ENCODE results near the gene DHX9. TPM values are rescaled to one million over a fixed set of nuclear protein-coding genes. Genes with fewer than 3 reads are reported as not detected.

Gene DHX9
- total and polyA plus RNA-seq, 5 donors from 2014 or later = 76.0 to 292 (median 85.5) TPM

- ATAC-seq (ENCODE audit: low read depth in 2 of 2) = no peak
Observed at GRCh38 chr1:182925661-182926060, 86.5 kb downstream of the DHX9 start.

GRCh38 chr1:182927693-182928433 is 88.7 kb downstream of the DHX9 start:
- no peak for ATAC-seq (ENCODE audit: low read depth in 2 of 2)
- Histone ChIP-seq H3K27me3 (ENCODE audit: control insufficient read depth, insufficient read depth, low read length) (peaks cover 7% of the 10 kb centered on the region), H3K4me3 (ENCODE audit: low read depth, low read length) (no peak overlapping the region), H3K9me3 (ENCODE audit: control insufficient read depth in 2 of 2, low read length in 2 of 2) (no peaks in the 10 kb centered on the region), H3K36me3 (ENCODE audit: control insufficient read depth, insufficient read depth, low read length) (no peaks in the 10 kb centered on the region), H3K4me1 (ENCODE audit: control insufficient read depth, insufficient read depth, low read length, poor library complexity, severe bottlenecking) (no peaks in the 10 kb centered on the region), H3K27ac (ENCODE audit: insufficient read depth, low read length, poor library complexity, severe bottlenecking) (no peak overlapping the region)
- Mint-ChIP-seq H3K4me3 (no peak overlapping the region), H3K9me3 (peaks cover 0 to 2% (median 0%) of the 10 kb centered on the region in 7 donors), H3K4me1 (no peaks in the 10 kb centered on the region), H3K36me3 (no peaks in the 10 kb centered on the region), H3K27me3 (peaks cover 5% of the 10 kb centered on the region), H3K27ac (no peak overlapping the region)
- no peak for DNase-seq

More at GRCh38 chr1:182925661-182926060, 86.5 kb downstream of the DHX9 start:
- Histone ChIP-seq H3K9me3 (ENCODE audit: control insufficient read depth in 2 of 2, low read length in 2 of 2) (no peaks in the 10 kb centered on the region), H3K4me3 (ENCODE audit: low read depth, low read length) (no peak overlapping the region), H3K4me1 (ENCODE audit: control insufficient read depth, insufficient read depth, low read length, poor library complexity, severe bottlenecking) (no peaks in the 10 kb centered on the region), H3K27me3 (ENCODE audit: control insufficient read depth, insufficient read depth, low read length) (peaks cover 10% of the 10 kb centered on the region), H3K36me3 (ENCODE audit: control insufficient read depth, insufficient read depth, low read length) (no peaks in the 10 kb centered on the region), H3K27ac (ENCODE audit: insufficient read depth, low read length, poor library complexity, severe bottlenecking) (no peak overlapping the region)
- Mint-ChIP-seq H3K27ac (no peak overlapping the region), H3K27me3 (peaks cover 6% of the 10 kb centered on the region), H3K4me1 (no peaks in the 10 kb centered on the region), H3K9me3 (peaks cover 0 to 1% (median 0%) of the 10 kb centered on the region in 7 donors), H3K36me3 (no peaks in the 10 kb centered on the region), H3K4me3 (no peak overlapping the region)
- DNase-seq = no peak

DNA sequence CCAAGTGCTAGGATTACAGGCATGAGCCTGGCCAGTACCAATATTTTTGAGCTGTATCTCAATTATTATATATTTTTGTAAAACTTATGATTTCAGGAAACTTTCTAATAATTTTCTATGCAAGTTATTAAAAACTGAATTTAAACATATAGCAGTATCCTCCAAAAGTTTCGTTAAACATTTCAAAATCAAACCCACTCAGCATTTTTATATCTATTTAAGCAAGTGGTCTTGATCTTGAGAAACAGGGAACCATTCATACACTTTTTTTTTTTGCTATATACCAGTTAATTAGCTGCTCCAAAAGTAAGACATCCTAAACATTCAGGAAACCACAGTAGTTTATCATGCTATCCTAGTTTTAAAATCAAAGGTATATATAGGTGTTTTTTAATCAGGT is 91.8 kb downstream of the DHX9 start:
- no peaks in the 10 kb centered on the region for H3K4me1 ChIP-seq (ENCODE audit: control insufficient read depth, insufficient read depth, low read length, poor library complexity, severe bottlenecking)
- H3K4me3 Mint-ChIP-seq = no peak overlapping the region
- no peaks in the 10 kb centered on the region for H3K36me3 ChIP-seq (ENCODE audit: control insufficient read depth, insufficient read depth, low read length)
- H3K9me3 ChIP-seq (ENCODE audit: control insufficient read depth in 2 of 2, low read length in 2 of 2) = peaks cover 0 to 4% of the 10 kb centered on the region in 2 experiments
- H3K27ac Mint-ChIP-seq = no peak overlapping the region
- H3K27me3 Mint-ChIP-seq = peaks cover 10% of the 10 kb centered on the region
- H3K27ac ChIP-seq (ENCODE audit: insufficient read depth, low read length, poor library complexity, severe bottlenecking) = no peak overlapping the region
- peaks cover 0 to 7% (median 0%) of the 10 kb centered on the region in 7 donors for H3K9me3 Mint-ChIP-seq
- DNase-seq (no peak), ATAC-seq (ENCODE audit: low read depth in 2 of 2) (no peak)
- peaks cover 5% of the 10 kb centered on the region for H3K27me3 ChIP-seq (ENCODE audit: control insufficient read depth, insufficient read depth, low read length)
- no peaks in the 10 kb centered on the region for H3K36me3 Mint-ChIP-seq
- no peak overlapping the region for H3K4me3 ChIP-seq (ENCODE audit: low read depth, low read length)
- no peaks in the 10 kb centered on the region for H3K4me1 Mint-ChIP-seq

DNA sequence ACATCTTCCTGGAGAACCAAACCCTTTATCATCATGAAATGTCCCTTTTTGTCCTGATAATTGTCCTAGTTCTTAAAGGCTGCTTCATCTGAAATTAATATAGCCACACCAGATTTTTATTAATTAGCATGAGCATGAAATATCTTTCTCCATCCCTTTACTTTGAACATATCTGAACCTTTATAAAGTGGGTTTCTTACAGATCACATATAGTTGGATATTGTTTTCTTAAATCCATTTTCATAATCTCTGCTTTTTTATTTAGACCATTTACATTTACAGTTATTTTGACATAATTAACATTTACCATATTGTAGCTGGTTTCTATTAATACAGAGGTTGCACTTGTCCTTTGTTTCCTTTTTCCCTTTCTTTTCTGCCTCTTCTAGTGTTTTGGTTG is 96.6 kb downstream of the DHX9 start:
- ATAC-seq (ENCODE audit: low read depth in 2 of 2) = no peak
- H3K36me3 Mint-ChIP-seq = no peaks in the 10 kb centered on the region

More for the DNA sequence above, 96.6 kb downstream of the DHX9 start:
- Histone ChIP-seq H3K4me1 (ENCODE audit: control insufficient read depth, insufficient read depth, low read length, poor library complexity, severe bottlenecking) (no peaks in the 10 kb centered on the region), H3K27ac (ENCODE audit: insufficient read depth, low read length, poor library complexity, severe bottlenecking) (no peak overlapping the region), H3K4me3 (ENCODE audit: low read depth, low read length) (no peak overlapping the region), H3K27me3 (ENCODE audit: control insufficient read depth, insufficient read depth, low read length) (peaks cover 9% of the 10 kb centered on the region), H3K36me3 (ENCODE audit: control insufficient read depth, insufficient read depth, low read length) (no peaks in the 10 kb centered on the region), H3K9me3 (ENCODE audit: control insufficient read depth in 2 of 2, low read length in 2 of 2) (peaks cover 0 to 4% of the 10 kb centered on the region in 2 experiments)
- Mint-ChIP-seq H3K9me3 (peaks cover 0 to 7% (median 2%) of the 10 kb centered on the region in 7 donors), H3K4me1 (no peaks in the 10 kb centered on the region), H3K4me3 (no peak overlapping the region), H3K27me3 (peaks cover 24% of the 10 kb centered on the region), H3K27ac (no peak overlapping the region)
- no peak for DNase-seq

Other genes starting within 250 kb of the DHX9 start
- gene RGS16, start 235.0 kb upstream of the DHX9 start, total RNA-seq = 16.6 TPM
- 1 to 10 TPM in 1 of 4 donors, under 1 TPM in 3; 0.34 to 1.2 (median 0.46) TPM for gene RGS16, start 235.0 kb upstream of the DHX9 start, polyA plus RNA-seq
- not detected for gene RGS8, start 154.8 kb upstream of the DHX9 start, total RNA-seq
- not detected for gene RGS8, start 154.8 kb upstream of the DHX9 start, polyA plus RNA-seq
- 4.8 TPM for gene NPL, start 49.6 kb upstream of the DHX9 start, total RNA-seq
- gene NPL, start 49.6 kb upstream of the DHX9 start, polyA plus RNA-seq = 10 to 100 TPM in 1 of 4 donors, 1 to 10 TPM in 3; 5.4 to 12.2 (median 7.2) TPM
- gene SHCBP1L, start 113.8 kb downstream of the DHX9 start, total RNA-seq = not detected
- not detected for gene SHCBP1L, start 113.8 kb downstream of the DHX9 start, polyA plus RNA-seq
- gene LAMC1, start 184.1 kb downstream of the DHX9 start, total RNA-seq = 1.1 TPM
- not detected for gene LAMC1, start 184.1 kb downstream of the DHX9 start, polyA plus RNA-seq